Esophagus squamous epithelium (tissue), 5 donors: ENCODE measurements around the gene SBF1. TPM values are rescaled to one million over a fixed set of nuclear protein-coding genes. Genes with fewer than 3 reads are reported as not detected.
"Not testable (repeated sequence)": the region's sequence is repeated elsewhere in the genome, so short reads cannot be mapped to it uniquely, and the experiment has no call there.

Source experiments
- DNase-seq: peaks from one replicate; lab custom pipeline; 2025; lab: John Stamatoyannopoulos, UW
- H3K27ac ChIP-seq, 4 donors: fragments of 200-600 bp; sonication (generic); one replicate each; pipeline ENCODE4 v1.5.1; 2016 to 2019; ENCODE audit warnings: mild to moderate bottlenecking in 1 of 4
- H3K27me3 ChIP-seq, 4 donors: fragments of 200-600 bp; sonication (generic); 1 replicate in 3 of 4; 2 replicates in 1 of 4; pipeline versions ENCODE4 v1.5.1 to v1.6.0; 2017 to 2021; ENCODE audit warnings: antibody characterized with exemption in 1 of 4
- H3K36me3 ChIP-seq, 3 donors: fragments of 200-600 bp; sonication (generic); one replicate each; pipeline ENCODE4 v1.5.1; 2016 to 2019
- H3K4me1 ChIP-seq, 3 donors: fragments of 200-600 bp; sonication (generic); one replicate each; pipeline ENCODE4 v1.5.1; 2017 to 2019
- H3K4me3 ChIP-seq, 4 donors: fragments of 200-600 bp; sonication (generic); 1 replicate in 3 of 4; 2 replicates in 1 of 4; pipeline ENCODE4 v1.5.1; 2016 to 2019; ENCODE audit warnings: mild to moderate bottlenecking in 2 of 4, moderate library complexity in 1 of 4
- H3K9me3 ChIP-seq, 3 donors: fragments of 200-600 bp; sonication (generic); one replicate each; pipeline ENCODE4 v1.5.1; 2016 to 2019
- POLR2A ChIP-seq, 4 donors: fragments of 450-650 bp; IDR thresholded peaks; one replicate each; pipeline ENCODE4 v1.6.1; 2017; ENCODE audit warnings: antibody characterized with exemption in 4 of 4, mild to moderate bottlenecking in 4 of 4, moderate library complexity in 3 of 4
- WGBS, 2 donors: methylation state at CpG; one replicate each; pipeline ENCODE4 v1.1.5; 2018; 5-methylcytosine and 5-hydroxymethylcytosine counted together
- intact Hi-C: fragments of 100-400 bp; cut with DNase I; formaldehyde crosslinking; loops from one replicate; pipeline ENCODE4 v1.15.0; 2022
- total RNA-seq, 4 donors: library from RNA; depleted of rRNA; stranded (reverse); fragments of >200 nt; gene quantifications; one replicate each; pipeline ENCODE4 v1.1.0, GENCODE V29; 2016
- TF ChIP-seq, protein P1 (sequence below), 6 experiments: fragments of 450-650 bp in 4 of 6; fragments of 200-600 bp in 2 of 6; sonication (generic) in 2 of 6; IDR thresholded peaks; one replicate each; pipeline ENCODE4 v1.5.1; 2016 to 2019; ENCODE audit warnings: antibody characterized with exemption in 6 of 6, mild to moderate bottlenecking in 4 of 6, moderate library complexity in 4 of 6
- donor health status: DM: yes; HTN: yes; CAD: no.

The SBF1 gene
- total RNA-seq, 4 donors from 2014 or later: 38.3 to 92.0 (median 63.4) TPM

GRCh38 chr22:50417411-50418210, 57.2 kb downstream of the SBF1 start:
- H3K9me3 ChIP-seq: no peaks in the 10 kb centered on the region
- no peaks in the 10 kb centered on the region for H3K27me3 ChIP-seq
- no peaks in the 10 kb centered on the region for H3K4me1 ChIP-seq
- no peak for TF ChIP-seq POLR2A (IDR thresholded peaks at IDR 0.05)
- TF ChIP-seq, protein P1, sequence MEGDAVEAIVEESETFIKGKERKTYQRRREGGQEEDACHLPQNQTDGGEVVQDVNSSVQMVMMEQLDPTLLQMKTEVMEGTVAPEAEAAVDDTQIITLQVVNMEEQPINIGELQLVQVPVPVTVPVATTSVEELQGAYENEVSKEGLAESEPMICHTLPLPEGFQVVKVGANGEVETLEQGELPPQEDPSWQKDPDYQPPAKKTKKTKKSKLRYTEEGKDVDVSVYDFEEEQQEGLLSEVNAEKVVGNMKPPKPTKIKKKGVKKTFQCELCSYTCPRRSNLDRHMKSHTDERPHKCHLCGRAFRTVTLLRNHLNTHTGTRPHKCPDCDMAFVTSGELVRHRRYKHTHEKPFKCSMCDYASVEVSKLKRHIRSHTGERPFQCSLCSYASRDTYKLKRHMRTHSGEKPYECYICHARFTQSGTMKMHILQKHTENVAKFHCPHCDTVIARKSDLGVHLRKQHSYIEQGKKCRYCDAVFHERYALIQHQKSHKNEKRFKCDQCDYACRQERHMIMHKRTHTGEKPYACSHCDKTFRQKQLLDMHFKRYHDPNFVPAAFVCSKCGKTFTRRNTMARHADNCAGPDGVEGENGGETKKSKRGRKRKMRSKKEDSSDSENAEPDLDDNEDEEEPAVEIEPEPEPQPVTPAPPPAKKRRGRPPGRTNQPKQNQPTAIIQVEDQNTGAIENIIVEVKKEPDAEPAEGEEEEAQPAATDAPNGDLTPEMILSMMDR (IDR thresholded peaks at IDR 0.05): no peak
- H3K36me3 ChIP-seq: peaks cover 47 to 100% (median 62%) of the 10 kb centered on the region in 3 donors
- WGBS, 2 donors: 85 to 92% methylated on average over 11 of the region's 13 CpGs
- intact Hi-C loops: no loop called here
- DNase-seq: no peak
- no peak overlapping the region for H3K4me3 ChIP-seq
- no peak overlapping the region for H3K27ac ChIP-seq

DNA sequence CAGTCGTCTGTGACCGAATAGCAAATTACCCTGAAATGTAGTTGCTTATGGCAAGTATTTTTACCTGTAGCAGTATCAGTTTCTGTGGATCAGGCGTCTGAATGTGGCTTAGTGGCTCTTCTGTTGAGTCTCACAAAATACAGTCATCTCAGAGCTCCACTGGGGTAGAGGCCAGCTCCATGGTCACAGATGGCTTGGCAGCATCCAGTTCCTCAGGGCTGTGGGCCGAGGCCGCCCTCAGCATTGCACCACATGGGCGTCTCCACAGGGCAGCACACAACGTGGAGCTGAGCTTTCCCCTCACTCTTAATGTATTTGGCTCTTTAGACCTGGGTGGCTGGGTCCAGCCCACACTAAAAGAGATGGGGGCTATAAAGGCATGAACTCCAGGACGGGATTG, 57.8 kb downstream of the SBF1 start:
- no peaks in the 10 kb centered on the region for H3K27me3 ChIP-seq
- H3K36me3 ChIP-seq: peaks cover 47 to 94% (median 55%) of the 10 kb centered on the region in 3 donors
- DNase-seq: no peak
- H3K9me3 ChIP-seq: no peaks in the 10 kb centered on the region
- H3K4me3 ChIP-seq: no peak overlapping the region
- TF ChIP-seq, protein P1 (IDR thresholded peaks at IDR 0.05): no peak
- no peak for TF ChIP-seq POLR2A (IDR thresholded peaks at IDR 0.05)
- peaks cover 0 to 4% (median 0%) of the 10 kb centered on the region in 3 donors for H3K4me1 ChIP-seq
- H3K27ac ChIP-seq: no peak overlapping the region
- intact Hi-C loops: no loop called here
- 91 to 93% methylated on average over 4 to 6 of the region's 8 CpGs for WGBS, 2 donors

DNA sequence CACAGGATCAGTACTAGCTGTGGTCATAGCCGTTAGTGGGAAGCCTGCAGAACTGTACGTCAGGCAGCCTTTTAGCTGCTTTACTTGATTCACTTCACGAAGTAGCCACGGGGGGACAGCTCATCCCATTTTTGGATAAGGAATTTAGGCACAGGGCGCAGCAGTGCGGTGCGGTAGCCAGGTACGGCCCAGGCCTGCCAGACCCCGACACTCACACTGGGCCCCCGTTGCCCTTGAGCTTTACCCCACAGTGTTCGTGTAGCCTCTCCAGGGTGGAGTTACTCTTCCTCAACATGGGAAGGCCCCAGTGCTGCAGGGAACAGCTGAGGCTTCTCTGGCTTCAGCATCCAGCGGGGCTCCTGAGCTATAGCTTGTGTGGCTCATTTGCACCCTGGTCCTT, 59.4 kb downstream of the SBF1 start:
- peaks cover 42 to 93% (median 45%) of the 10 kb centered on the region in 3 donors for H3K36me3 ChIP-seq
- no peak overlapping the region for H3K4me3 ChIP-seq
- H3K9me3 ChIP-seq: no peaks in the 10 kb centered on the region
- intact Hi-C loops: no loop called here
- WGBS, 2 donors: 92 to 96% methylated on average over 9 to 11 of the region's 12 CpGs
- DNase-seq: no peak
- TF ChIP-seq POLR2A (IDR thresholded peaks at IDR 0.05): no peak
- TF ChIP-seq, protein P1 (IDR thresholded peaks at IDR 0.05): no peak
- peaks cover 0 to 11% (median 0%) of the 10 kb centered on the region in 3 donors for H3K4me1 ChIP-seq
- H3K27ac ChIP-seq: no peak overlapping the region
- H3K27me3 ChIP-seq: no peaks in the 10 kb centered on the region

- H3K4me3 ChIP-seq: no peak overlapping the region
- peaks cover 0 to 11% (median 0%) of the 10 kb centered on the region in 3 donors for H3K4me1 ChIP-seq
- no peak for TF ChIP-seq POLR2A (IDR thresholded peaks at IDR 0.05)
- TF ChIP-seq, protein P1 (IDR thresholded peaks at IDR 0.05): no peak
- no peaks in the 10 kb centered on the region for H3K9me3 ChIP-seq
- WGBS, 2 donors: 89 to 99% methylated on average over 11 to 24 of the region's 31 CpGs
- intact Hi-C loops: no loop called here
- peaks cover 34 to 93% (median 39%) of the 10 kb centered on the region in 3 donors for H3K36me3 ChIP-seq
- H3K27me3 ChIP-seq: no peaks in the 10 kb centered on the region
- no peak for DNase-seq
- H3K27ac ChIP-seq: no peak overlapping the region
Measured at GRCh38 chr22:50414476-50415248, 60.2 kb downstream of the SBF1 start.

GRCh38 chr22:50408954-50409353, 65.9 kb downstream of the SBF1 start:
- DNase-seq, intact Hi-C loops, H3K27me3 ChIP-seq, H3K27ac ChIP-seq, H3K9me3 ChIP-seq, H3K4me3 ChIP-seq: not testable (repeated sequence)
- 76 to 87% methylated on average over 9 of the region's 9 CpGs for WGBS, 2 donors
- Histone ChIP-seq H3K36me3 (peaks cover 0 to 78% (median 20%) of the 10 kb centered on the region in 3 donors), H3K4me1 (peaks cover 0 to 11% (median 0%) of the 10 kb centered on the region in 3 donors)
